GM20431 (cell line): ENCODE results near the gene GFPT1.
"Not testable (repeated sequence)": the region's sequence is repeated elsewhere in the genome, so short reads cannot be mapped to it uniquely, and the experiment has no call there.

Experiments
- in situ Hi-C: fragments of 300-500 bp; cut with MseI, MboI; formaldehyde crosslinking; loops from one replicate; pipeline ENCODE4 v1.15.0; 2020; ENCODE audit warnings: low sequenced_read_pairs; ENCODE audit not compliant: unreplicated experiment

GFPT1 gene

DNA sequence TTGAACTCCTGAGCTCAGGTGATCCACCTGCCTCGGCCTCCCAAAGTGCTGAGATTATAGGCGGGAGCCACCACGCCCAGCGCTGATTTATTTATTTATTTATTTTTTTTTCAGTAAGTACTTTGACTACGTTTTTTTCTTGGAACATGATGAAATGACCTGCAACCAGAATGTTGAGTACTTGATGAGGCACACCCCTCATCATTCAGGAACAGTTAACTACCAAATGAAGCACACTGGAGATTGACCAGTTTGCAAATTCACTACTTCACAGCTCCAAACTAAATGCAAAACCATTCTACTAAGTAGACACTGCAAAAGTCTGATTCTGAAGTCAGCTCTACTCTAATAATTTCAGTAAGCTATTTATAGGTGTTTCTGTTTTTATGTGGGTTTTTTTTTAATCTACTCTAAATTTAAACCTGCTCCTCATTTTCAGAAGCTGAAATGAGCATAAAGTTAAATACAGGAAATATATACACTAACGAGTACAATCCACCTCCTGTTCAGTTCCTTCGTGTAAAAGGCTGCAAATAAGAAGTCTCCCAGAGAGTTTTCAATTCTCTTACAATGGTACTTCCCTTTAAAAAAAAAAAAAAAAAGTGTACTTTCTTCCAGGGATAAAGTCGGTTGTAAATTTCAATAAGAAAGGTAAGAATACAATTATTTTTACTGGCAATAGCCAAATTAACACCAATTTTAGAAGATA, 1.4 kb downstream of the GFPT1 start:
- in situ Hi-C loops, result no loop called here

- in situ Hi-C loops, result no loop called here
These were observed 2.4 kb downstream of the GFPT1 start for GRCh38 chr2:69384618-69385081.

DNA sequence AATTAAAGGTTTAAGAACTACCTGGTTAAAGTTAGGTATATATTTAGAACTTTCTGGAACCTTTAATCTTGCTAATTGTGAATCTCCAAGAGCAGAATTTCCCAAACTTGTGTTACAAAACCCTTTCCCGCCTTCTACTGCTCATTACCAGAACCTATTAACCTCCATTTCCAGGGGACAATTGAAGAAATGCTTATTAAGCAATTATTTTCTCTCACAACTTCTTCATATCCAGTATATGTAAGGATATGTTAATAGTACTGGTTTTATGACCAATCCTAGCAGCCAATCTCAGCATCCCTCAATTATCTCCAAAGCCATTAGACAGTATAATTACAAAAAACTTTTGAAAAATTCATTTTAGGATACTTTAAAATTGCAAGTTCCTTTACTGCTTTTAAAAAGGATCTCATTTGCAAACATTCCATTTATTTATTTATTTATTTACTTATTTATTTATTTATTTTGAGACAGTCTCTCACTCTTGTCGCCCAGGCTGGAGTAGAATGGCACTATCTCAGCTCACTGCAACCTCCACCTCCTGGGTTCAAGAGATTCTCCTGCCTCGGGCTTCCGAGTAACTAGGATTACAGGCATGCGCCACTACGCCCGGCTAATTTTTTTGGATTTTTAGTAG, 3.7 kb downstream of the GFPT1 start:
- in situ Hi-C loops, result no loop called here

DNA sequence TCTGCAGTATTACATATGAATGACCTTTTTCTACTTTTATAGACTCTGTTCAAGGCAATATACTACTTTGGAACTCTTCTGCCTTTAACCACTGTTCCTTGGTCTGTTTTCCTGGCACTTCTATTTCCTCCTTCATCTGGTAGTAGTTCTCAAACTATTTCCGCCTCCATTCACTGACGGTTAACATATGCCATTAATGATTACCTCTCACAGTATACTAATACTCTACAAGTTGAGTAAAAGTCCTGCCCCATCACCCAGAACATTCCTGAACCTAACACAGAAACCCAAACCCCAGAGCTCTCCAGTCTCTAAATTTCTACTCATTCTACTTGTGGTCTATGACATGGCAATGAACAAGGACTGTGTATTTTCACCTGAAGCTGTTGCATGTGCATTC, 4.5 kb downstream of the GFPT1 start:
- in situ Hi-C loops, result no loop called here

GRCh38 chr2:69381337-69381737, 5.7 kb downstream of the GFPT1 start:
- in situ Hi-C loops, result no loop called here

GRCh38 chr2:69380072-69380917, 6.7 kb downstream of the GFPT1 start:
- in situ Hi-C loops, result no loop called here

DNA sequence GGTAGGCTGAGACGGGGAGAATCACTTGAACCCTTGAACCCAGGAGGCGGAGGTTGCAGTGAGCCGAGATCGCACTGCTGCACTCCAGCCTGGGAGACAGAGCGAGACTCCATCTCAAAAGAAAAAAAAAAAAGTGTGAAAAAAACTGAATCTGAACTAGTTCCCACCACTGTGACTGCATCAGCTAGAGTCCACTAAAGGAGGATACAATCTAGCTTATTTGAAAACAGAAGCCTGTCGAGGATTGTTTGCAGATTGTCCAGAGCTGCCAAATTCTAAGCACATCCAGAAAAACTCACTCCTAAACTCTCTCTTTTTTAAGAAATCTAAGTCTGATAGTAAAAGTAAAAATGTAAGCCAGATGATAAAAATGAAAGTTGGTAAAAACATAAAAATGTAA, 10.6 kb downstream of the GFPT1 start:
- in situ Hi-C loops, result no loop called here

- in situ Hi-C loops, result no loop called here
These were observed 11.3 kb downstream of the GFPT1 start for GRCh38 chr2:69375494-69376353.

- in situ Hi-C loops, result no loop called here
These were observed 14.3 kb downstream of the GFPT1 start for GRCh38 chr2:69372767-69373166.

DNA sequence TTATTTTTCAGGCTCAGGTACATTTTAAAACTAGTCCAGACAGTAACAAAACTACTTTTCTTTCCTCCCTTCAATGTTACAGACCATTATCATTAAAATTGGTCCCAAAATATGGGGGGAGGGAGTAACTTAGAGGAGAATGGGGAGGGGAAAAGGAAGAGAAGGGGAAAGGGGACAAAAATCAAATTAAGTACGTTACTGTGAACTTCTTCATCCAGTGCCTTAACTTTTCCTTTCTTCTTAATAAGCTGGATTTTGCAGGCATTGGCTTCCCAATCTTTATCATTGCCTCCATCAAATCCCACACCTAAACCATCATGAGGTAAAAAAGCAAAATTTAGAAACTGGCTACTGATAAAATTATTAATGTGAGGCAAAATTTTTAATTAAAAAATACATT, 17.2 kb downstream of the GFPT1 start:
- in situ Hi-C loops, result no loop called here

- in situ Hi-C loops, result no loop called here
These were observed 18.4 kb downstream of the GFPT1 start for GRCh38 chr2:69368588-69368987.

DNA sequence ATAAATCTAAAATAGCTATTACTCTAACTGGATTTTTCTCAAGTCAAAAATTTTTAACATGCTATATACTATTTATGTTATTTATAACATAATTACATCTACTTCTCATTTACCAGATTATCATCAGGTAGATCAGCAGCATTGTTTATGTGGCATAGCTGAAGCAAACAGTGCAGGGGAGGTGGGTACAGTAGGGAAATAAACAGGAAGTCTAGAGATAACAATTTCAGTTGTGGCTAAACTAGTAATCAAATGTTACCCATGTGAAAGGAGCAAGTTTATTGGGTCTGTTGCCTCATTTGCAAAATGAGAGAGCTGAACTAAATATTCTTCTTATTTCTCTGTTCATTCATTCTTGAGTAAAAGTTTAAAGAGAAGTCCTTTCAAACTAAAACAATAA, 27.7 kb downstream of the GFPT1 start:
- in situ Hi-C loops, result no loop called here

- in situ Hi-C loops, result no loop called here
These were observed 28.1 kb downstream of the GFPT1 start for GRCh38 chr2:69358914-69359313.

DNA sequence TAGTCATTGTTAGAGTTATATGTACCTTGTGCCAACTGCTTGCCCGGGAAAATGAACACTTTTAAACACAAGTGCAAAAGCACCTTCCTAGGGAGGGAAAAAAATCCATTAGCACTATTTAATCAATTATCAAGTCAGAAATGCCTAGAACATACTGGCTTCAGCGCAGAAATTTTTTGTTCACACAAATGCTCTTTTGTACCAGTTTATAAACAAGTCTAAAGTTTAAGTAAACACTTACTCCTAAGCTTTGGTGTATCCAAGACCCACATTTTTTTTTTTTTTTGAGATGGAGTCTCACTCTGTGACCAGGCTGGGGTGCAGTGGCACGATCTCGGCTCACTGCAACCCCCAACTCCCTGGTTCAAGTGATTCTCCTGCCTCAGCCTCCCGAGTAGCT, 30.6 kb downstream of the GFPT1 start:
- in situ Hi-C loops, result no loop called here

DNA sequence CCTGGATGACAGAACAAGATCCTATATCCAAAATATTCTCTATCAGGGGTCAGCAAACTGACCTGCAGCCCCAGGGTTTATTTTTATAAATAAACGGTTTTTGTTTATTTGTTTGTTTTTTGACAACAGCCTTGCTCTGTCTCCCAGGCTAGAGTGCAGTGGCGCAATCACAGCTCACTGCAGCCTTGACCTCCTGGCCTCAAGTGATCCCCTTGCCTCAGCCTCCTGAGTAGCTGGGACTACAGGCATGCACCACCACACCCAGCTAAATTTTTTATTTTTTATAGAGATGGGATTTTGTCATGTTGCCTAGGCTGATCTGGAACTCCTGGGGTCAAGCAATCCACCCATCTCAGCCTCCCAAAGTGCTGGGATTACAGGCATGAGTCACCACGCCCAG, 32.1 kb downstream of the GFPT1 start:
- in situ Hi-C loops, result not testable (repeated sequence)

- in situ Hi-C loops, result no loop called here
These were observed 33.7 kb downstream of the GFPT1 start for GRCh38 chr2:69353360-69353759.

GRCh38 chr2:69348781-69349180, 38.2 kb downstream of the GFPT1 start:
- in situ Hi-C loops, result no loop called here

DNA sequence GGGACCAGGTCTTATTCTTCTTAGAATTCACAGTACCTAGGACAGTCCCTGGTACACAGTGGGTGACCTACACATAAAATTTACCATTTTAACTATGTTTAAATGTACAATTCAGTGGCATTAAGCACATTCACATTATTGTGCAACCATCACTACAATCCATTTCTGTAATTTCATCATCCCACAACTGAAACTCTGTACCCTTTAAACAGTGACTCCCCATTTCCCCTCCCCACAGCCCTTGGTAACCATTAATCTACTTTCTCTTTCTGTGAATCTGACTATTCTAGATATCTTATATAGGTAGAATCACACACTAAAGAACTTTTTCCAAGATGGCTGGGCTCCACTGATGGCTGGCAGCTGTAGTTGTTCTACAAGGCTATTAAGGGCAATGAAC, 41.6 kb downstream of the GFPT1 start:
- in situ Hi-C loops, result no loop called here

- in situ Hi-C loops, result no loop called here
These were observed 42.7 kb downstream of the GFPT1 start for GRCh38 chr2:69344305-69344704.

GRCh38 chr2:69340101-69340775, 46.8 kb downstream of the GFPT1 start:
- in situ Hi-C loops, result no loop called here
